Neural cell (in vitro differentiated cells): ENCODE measurements around the gene APIP.

Experiments
- CTCF ChIP-seq: fragments of 450-650 bp; IDR thresholded peaks from 2 replicates; pipeline ENCODE4 v1.5.1; 2014; ENCODE audit warnings: antibody characterized with exemption, mild to moderate bottlenecking, moderate library complexity; ENCODE audit not compliant: poor library complexity, severe bottlenecking
- EP300 ChIP-seq: fragments of 450-650 bp; conservative IDR thresholded peaks from 2 replicates; pipeline ENCODE4 v1.6.1; 2014; ENCODE audit warnings: antibody characterized with exemption, mild to moderate bottlenecking, moderate library complexity; ENCODE audit not compliant: poor library complexity, severe bottlenecking
- EZH2 ChIP-seq: fragments of 200-600, 300-800 bp; shearing (Covaris generic), sonication (generic); IDR thresholded peaks from 2 replicates; pipeline ENCODE4 v1.6.1; 2014; ENCODE audit warnings: antibody characterized with exemption, low read length, borderline replicate concordance, mild to moderate bottlenecking; ENCODE audit not compliant: insufficient read depth, poor library complexity, severe bottlenecking
- MXI1 ChIP-seq: fragments of 450-650 bp; conservative IDR thresholded peaks from 2 replicates; pipeline ENCODE4 v1.6.1; 2014; ENCODE audit warnings: antibody characterized with exemption, mild to moderate bottlenecking; ENCODE audit not compliant: poor library complexity, severe bottlenecking
- POLR2AphosphoS5 ChIP-seq: IDR thresholded peaks from 2 replicates; pipeline ENCODE4 v1.6.1; 2012
- RAD21 ChIP-seq: fragments of 450-650 bp; conservative IDR thresholded peaks from 2 replicates; pipeline ENCODE4 v1.6.1; 2014; ENCODE audit warnings: antibody characterized with exemption, mild to moderate bottlenecking, moderate library complexity
- REST ChIP-seq: IDR thresholded peaks from 2 replicates; pipeline ENCODE4 v1.6.1; 2012; ENCODE audit warnings: borderline replicate concordance

- TF ChIP-seq EZH2, result no peak
- no peak for TF ChIP-seq RAD21
- no peak for TF ChIP-seq CTCF
- TF ChIP-seq MXI1, result no peak
- TF ChIP-seq EP300, result no peak
- TF ChIP-seq REST, result no peak
- TF ChIP-seq POLR2AphosphoS5, result no peak
These were observed 49.8 kb downstream of the APIP start for GRCh38 chr11:34866375-34866774.
